Hepatic stellate cell (primary cell): ENCODE measurements around the gene BORCS5.
A peak's percentile ranks its signal among the peaks of the same experiment; 100 is the strongest.
"Not testable (repeated sequence)": the region's sequence is repeated elsewhere in the genome, so short reads cannot be mapped to it uniquely, and the experiment has no call there.

Experiments used
- DNase-seq: peaks from one replicate; pipeline ENCODE4 v3.0.0; 2011; ENCODE audit warnings: low spot score

BORCS5 gene

DNA sequence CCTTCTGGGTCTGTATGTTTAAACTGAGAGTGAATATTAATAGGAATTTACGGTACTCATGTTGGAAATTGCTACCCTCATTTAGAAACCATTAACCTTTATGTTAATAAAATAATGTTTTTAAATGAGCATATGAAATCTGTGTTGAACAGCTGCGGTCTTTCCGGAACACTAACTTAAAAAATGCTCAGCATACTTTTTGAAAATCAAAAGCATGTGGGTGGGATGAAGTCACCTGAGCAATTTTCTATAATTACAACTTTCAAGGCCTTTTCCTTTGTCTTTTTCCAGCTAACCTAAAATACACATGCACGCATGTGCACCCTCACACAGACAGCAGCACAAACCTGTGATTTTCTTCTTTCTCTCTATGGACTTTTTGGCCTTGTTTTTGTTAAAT lies 39.8 kb downstream of the BORCS5 start:
- DNase-seq = no peak

GRCh38 chr12:12397184-12397583 lies 40.3 kb downstream of the BORCS5 start:
- DNase-seq = no peak

DNA sequence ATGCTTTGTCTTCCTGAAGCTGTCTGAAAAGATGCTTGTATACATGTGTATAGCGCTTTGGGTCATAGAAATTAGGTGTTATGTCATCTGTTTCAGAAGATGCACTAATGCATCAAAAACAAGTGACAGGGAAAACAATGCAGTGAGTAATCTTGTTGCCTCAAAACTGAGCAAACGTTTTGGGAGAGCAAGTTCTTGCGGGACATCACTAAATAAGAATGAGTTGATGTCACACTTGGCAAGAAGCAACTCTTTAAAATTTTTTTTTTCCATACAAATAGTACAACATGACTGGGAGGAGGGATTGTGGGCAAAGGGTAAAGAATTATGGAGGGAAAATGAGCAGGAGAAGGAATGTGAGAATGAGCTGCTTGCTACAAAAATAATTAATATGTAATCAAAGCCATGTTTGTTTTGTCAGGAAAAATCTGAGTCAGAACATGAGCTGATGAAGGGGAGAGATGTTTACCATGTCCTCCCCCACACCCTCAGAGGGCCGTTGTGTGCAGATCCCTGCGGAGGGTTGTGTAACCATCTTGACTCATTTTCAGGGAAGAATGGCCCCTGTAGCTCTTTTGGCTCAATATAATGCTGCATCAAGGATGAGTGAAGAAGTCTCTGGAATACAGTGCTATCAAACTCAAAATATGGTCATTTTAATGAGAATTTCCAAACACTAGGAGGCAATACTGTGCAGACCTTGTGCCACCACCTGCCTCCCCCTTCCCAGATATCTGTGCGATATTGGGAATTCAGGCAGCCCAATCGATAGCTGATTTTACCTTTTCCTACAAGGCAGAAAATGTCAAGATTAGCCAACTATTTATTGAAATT lies 41.4 kb downstream of the BORCS5 start:
- DNase-seq = peak; percentile 81

GRCh38 chr12:12399161-12399560 lies 42.3 kb downstream of the BORCS5 start:
- DNase-seq = no peak

- no peak for DNase-seq
Observed at GRCh38 chr12:12399776-12400305, 43.0 kb downstream of the BORCS5 start.

- no peak for DNase-seq
Observed at GRCh38 chr12:12400793-12401192, 43.9 kb downstream of the BORCS5 start.

DNA sequence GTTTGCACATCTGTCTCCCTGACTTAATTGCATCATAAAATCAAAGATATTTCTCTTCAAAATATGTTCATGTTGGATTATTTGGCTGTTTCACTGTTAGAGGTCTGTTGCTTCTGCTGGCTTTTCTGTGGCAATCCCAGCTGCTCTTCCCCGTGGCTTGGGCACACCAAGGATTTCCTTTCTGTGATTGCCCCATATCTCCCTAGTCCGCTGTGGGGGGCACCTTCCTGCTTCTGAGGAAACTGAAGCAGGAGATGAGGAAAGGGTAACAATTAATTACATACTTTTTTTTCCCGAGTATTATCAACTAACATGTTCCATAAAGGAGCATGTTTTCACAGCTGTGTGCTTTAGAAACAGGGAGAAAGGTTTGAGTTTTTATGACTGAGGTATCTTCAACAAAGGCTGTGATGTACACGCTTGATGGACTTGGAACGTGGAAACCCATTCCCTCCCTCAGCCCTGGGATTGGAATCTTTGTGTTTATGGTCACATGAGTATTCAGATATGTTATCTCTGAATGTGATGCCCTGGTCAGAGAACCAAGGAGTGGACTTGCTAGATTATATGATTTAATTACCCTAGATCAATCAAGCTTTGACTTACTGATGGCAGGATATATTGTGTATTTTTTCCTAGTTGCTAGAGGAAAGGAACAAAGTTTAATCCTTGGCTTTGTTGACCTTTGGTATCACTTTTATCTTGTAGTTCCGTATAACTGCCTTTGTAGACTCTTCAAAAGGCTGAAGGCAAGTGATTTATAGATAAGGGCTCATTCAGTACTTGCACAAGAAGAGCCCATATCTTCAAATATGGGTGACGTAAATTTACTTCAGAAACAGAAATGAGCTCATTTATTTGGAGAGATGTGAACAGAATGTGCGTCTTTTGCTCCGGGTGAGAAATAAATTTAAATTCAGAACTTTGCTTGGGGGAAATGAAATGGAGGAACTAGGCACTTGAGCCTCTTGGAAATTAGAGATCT lies 46.7 kb downstream of the BORCS5 start:
- no peak for DNase-seq

GRCh38 chr12:12404297-12404696 lies 47.4 kb downstream of the BORCS5 start:
- DNase-seq = no peak

GRCh38 chr12:12405882-12406281 lies 49.0 kb downstream of the BORCS5 start:
- DNase-seq = no peak

DNA sequence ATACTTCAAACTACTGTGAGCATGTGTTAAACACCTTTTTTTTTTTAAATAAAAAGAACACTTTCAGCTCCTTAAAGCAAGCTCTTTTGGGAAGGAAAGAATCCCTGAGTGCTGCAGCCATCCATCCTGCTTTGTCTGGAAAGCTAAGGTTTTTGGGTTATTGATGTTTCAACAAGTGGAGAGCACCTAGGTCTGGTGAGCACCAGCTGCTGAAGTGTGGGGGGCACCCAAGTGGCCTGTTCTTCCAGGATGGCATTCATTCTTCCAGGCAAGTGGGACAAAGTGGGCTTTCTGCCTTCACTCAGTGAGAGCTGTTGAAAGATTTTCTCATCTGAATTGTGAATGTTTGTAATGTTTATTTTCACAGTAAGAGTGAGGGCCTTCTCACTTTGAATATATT lies 49.9 kb downstream of the BORCS5 start:
- DNase-seq = no peak

DNA sequence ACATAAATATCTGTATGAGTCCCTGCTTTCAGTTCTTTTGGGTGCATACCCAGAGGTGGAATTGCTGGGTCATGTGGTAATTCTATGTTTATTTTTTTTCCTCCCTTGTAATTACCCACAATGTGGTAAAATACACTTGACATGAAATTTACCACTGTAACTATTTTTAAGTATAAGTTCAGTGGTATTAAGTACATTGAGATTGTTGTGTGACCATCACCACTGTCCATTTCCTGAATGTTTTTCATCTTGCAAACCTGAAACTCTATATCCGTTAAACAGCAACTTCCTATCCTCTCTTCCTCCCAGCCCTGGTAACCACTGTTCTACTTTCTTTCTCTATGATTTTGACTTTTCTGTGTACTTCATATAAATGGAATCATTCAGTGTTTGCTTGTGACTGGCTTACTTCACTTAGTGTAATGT lies 51.4 kb downstream of the BORCS5 start:
- no peak for DNase-seq

- not testable (repeated sequence) for DNase-seq
Observed at GRCh38 chr12:12409337-12409736, 52.5 kb downstream of the BORCS5 start.

GRCh38 chr12:12415886-12416285 lies 59.0 kb downstream of the BORCS5 start:
- no peak for DNase-seq

GRCh38 chr12:12419165-12419564 lies 62.3 kb downstream of the BORCS5 start:
- not testable (repeated sequence) for DNase-seq

GRCh38 chr12:12423367-12423766 lies 66.5 kb downstream of the BORCS5 start:
- no peak for DNase-seq

DNA sequence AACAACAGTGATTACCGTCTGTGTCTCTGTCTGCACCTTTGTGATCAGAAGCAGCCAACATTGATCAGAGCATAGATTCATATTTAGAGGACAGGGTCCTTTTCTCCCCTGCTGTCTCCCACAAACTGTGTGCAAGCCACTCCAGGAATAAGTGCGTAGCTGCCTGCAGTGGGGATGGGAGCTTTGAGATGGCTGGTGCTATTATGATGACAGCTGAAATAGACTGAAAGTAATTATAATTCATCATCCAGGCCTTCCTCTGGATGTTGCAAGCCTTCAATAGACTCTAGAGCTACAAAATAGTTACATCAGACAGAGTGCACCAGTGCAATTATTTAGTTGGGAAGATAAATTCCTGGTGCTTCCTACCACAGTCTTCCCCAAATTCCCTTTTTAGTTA lies 68.1 kb downstream of the BORCS5 start:
- DNase-seq = no peak

- DNase-seq = peak; percentile 30
Observed at GRCh38 chr12:12425616-12426015, 68.7 kb downstream of the BORCS5 start.

- DNase-seq = no peak
Observed at GRCh38 chr12:12427568-12427967, 70.7 kb downstream of the BORCS5 start.

- DNase-seq = no peak
Observed at GRCh38 chr12:12428047-12428446, 71.2 kb downstream of the BORCS5 start.

DNA sequence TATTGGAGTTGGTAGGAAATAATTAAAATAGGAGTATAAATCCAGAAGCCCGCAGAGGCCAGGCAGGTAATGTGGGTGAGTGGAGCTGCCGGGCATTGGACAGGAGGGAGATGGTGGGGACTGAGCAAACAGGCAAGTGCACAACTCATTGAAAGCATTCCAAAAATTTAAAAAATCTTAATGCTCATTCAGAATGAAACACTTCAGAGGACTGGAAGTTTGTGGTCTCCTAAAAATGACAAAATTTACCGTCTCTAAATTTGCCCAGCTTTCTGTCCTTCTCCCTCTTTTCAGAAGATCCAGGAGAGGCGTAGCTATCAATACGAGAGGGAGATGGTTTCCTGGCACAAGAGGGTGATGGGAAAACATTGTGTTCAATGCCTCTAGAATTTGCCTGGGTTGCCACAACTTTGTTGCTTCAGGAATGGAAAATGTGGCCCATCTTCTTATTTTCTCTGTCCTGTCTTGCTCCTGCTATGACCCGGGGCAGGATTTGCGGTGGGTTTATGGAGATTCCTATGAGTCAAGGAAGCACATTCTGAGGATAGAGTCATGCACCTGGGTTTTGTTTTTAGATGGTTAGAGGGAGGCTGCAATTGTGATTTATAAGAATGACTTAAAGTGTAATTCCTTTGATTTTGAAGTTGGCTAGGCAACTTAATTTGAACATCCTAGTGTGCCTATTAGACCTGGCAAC lies 72.2 kb downstream of the BORCS5 start:
- DNase-seq = no peak

DNA sequence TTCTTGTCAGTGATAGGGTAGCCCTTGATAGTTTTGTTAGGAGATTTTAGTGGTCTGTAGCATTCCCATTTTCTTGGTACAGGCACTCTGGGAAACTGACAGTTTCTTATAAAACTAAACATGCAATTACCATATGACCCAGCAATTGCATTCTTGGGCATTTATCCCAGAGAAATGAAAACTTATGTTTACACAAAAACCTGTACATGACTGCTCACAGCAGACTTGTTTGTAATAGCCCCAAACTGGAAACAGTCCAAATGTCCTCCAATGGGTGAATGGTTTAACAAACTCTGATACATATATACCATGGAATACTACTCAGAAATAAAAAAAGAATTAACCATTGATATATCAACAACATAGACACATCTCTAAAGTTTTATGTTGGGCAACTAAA lies 75.5 kb downstream of the BORCS5 start:
- DNase-seq = peak; percentile 18

DNA sequence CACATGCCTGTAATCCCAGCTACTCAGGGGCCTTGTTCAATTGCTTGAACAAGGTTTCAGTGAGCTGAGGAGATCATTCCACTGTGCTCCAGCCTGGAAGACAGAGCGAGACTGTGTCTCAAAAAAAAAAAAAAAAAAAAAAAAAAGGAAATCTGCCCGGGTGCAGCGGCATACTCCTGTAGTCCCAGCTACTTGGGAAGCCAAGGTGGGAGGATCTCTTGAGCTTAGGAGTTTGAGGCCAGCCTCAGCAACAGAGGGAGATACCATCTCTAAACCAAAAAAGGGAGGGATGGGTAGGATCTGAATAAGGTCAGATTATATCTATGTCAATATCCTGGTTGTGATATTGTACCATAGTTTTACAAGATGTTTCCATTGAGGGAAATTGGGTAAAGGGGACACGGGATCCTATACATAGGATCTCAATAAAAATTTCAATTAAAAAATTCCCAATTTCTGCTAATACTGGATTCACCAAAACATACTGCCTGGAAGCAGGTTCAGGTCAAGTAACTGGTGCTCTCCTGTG lies 76.4 kb downstream of the BORCS5 start:
- DNase-seq = no peak
